Progenitor cell of endocrine pancreas (in vitro differentiated cells): Measurements from ENCODE around the gene MYCL. TPM values are rescaled to one million over a fixed set of nuclear protein-coding genes. Genes with fewer than 3 reads are reported as not detected.

Experiments
- DNase-seq: peaks from one replicate; pipeline ENCODE4 v3.0.0; 2021; ENCODE audit warnings: low spot score; ENCODE audit not compliant: unreplicated experiment
- H3K27ac Mint-ChIP-seq: 2 replicates; pipeline ENCODE4 v1.8.0; 2021; ENCODE audit warnings: mild to moderate bottlenecking, moderate library complexity, mixed read lengths
- H3K27me3 Mint-ChIP-seq: 2 replicates; pipeline ENCODE4 v1.8.0; 2021; ENCODE audit warnings: mixed read lengths
- H3K36me3 Mint-ChIP-seq: 2 replicates; pipeline ENCODE4 v1.8.0; 2022; ENCODE audit warnings: mixed read lengths; ENCODE audit not compliant: insufficient read depth
- H3K4me1 Mint-ChIP-seq: 2 replicates; pipeline ENCODE4 v1.8.0; 2021; ENCODE audit warnings: low read depth, mixed read lengths
- H3K4me3 Mint-ChIP-seq: 2 replicates; pipeline ENCODE4 v1.8.0; 2021; ENCODE audit warnings: low read depth, mild to moderate bottlenecking, moderate library complexity, mixed read lengths
- H3K9me3 Mint-ChIP-seq: 2 replicates; pipeline ENCODE4 v1.8.0; 2021; ENCODE audit warnings: low read depth, mixed read lengths
- CTCF ChIP-seq: fragments of 200-600 bp; sonication (generic); IDR thresholded peaks from one replicate; pipeline ENCODE4 v1.5.0; 2021; ENCODE audit warnings: antibody characterized with exemption, mild to moderate bottlenecking; ENCODE audit not compliant: unreplicated experiment
- total RNA-seq: library from RNA; stranded (reverse); gene quantifications from 2 replicates; pipeline ENCODE4 v1.2.1, GENCODE V29; 2021

MYCL gene
- total RNA-seq, 1 donor from 2014 or later: 21.3 TPM

GRCh38 chr1:39943471-39944290, 42.0 kb upstream of the MYCL start:
- Mint-ChIP-seq H3K27me3 (peaks cover 20% of the 10 kb centered on the region), H3K4me1 (peaks cover 7% of the 10 kb centered on the region), H3K36me3 (no peaks in the 10 kb centered on the region), H3K4me3 (no peak overlapping the region), H3K9me3 (no peaks in the 10 kb centered on the region), H3K27ac (no peak overlapping the region)
- no peak for TF ChIP-seq CTCF
- DNase-seq: no peak

GRCh38 chr1:39940980-39941871, 39.5 kb upstream of the MYCL start:
- no peaks in the 10 kb centered on the region for H3K36me3 Mint-ChIP-seq

DNA sequence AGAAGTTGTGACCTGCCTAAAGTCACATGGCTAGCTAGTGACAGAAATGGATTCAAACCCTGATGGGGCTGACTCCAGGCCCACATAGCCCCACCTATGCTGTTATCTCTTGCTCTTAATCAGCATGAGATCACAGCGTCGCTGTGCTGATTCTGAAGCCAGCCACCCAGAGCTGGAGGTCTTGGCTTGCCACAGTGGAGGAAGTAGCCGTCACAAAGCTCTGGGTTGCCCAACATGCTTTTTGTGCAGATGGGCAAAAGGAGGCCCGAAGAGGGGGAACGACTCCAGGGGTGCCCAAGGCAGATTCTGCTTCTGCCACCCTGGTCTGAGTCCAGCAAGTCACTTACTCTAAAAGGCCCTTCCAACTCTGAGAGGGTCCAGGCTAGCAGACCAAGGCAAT, 38.5 kb upstream of the MYCL start:
- no peak for TF ChIP-seq CTCF
- Mint-ChIP-seq H3K4me3 (no peak overlapping the region), H3K27ac (no peak overlapping the region), H3K36me3 (no peaks in the 10 kb centered on the region), H3K4me1 (peaks cover 7% of the 10 kb centered on the region), H3K27me3 (peaks cover 17% of the 10 kb centered on the region), H3K9me3 (no peaks in the 10 kb centered on the region)
- no peak for DNase-seq

More at GRCh38 chr1:39940980-39941871, 39.5 kb upstream of the MYCL start:
- Mint-ChIP-seq H3K27ac (no peak overlapping the region), H3K4me1 (peaks cover 7% of the 10 kb centered on the region), H3K4me3 (no peak overlapping the region), H3K9me3 (no peaks in the 10 kb centered on the region), H3K27me3 (peaks cover 17% of the 10 kb centered on the region)
- DNase-seq: no peak
- TF ChIP-seq CTCF: no peak

DNA sequence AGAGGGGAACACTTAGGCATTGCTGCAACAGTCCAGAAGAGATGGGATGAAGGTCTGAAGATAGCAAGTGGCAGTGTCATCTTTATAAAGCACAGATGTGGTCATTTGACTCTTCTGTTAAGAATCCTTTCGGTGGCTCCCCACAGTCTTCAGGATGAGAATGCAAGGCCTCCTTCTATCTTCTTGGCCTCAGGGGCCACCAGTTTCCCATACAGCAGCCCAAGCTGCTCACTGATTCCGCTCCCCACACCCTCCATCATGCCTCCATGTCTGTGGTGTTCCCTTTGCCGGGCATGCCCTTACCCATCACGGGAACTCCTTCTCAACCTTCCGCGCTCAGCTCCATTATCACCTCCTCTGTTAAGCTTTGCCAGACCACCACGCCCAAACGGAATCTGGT, 37.1 kb upstream of the MYCL start:
- H3K4me3 Mint-ChIP-seq: no peak overlapping the region
- H3K4me1 Mint-ChIP-seq: peaks cover 5% of the 10 kb centered on the region
- no peaks in the 10 kb centered on the region for H3K36me3 Mint-ChIP-seq
- H3K27me3 Mint-ChIP-seq: peaks cover 14% of the 10 kb centered on the region
- TF ChIP-seq CTCF: no peak
- no peaks in the 10 kb centered on the region for H3K9me3 Mint-ChIP-seq
- no peak for DNase-seq
- H3K27ac Mint-ChIP-seq: no peak overlapping the region

GRCh38 chr1:39936724-39937491, 35.2 kb upstream of the MYCL start:
- no peak overlapping the region for H3K27ac Mint-ChIP-seq
- H3K4me1 Mint-ChIP-seq: no peaks in the 10 kb centered on the region
- H3K9me3 Mint-ChIP-seq: no peaks in the 10 kb centered on the region
- no peak overlapping the region for H3K4me3 Mint-ChIP-seq
- TF ChIP-seq CTCF: no peak
- H3K27me3 Mint-ChIP-seq: peaks cover 6% of the 10 kb centered on the region
- no peaks in the 10 kb centered on the region for H3K36me3 Mint-ChIP-seq
- no peak for DNase-seq
